MM.1S (cell line): ENCODE measurements around the gene FHIT.
"Not testable (repeated sequence)": the region's sequence is repeated elsewhere in the genome, so short reads cannot be mapped to it uniquely, and the experiment has no call there.

Source experiments
- DNase-seq: peaks from one replicate; pipeline ENCODE4 v3.0.0-alpha.2; 2015
- H2AFZ ChIP-seq: fragments of 300-600 bp; sonication (generic); 2 replicates; pipeline ENCODE4 v1.6.0; 2016; ENCODE audit warnings: antibody characterized with exemption, low read length
- H3F3A ChIP-seq: fragments of 300-600 bp; sonication (generic); 2 replicates; pipeline ENCODE4 v1.6.1; 2016; ENCODE audit warnings: mild to moderate bottlenecking, antibody characterized with exemption, low read length, moderate library complexity, mixed read lengths; ENCODE audit not compliant: insufficient read depth
- H3K27ac ChIP-seq: fragments of 300-600 bp; sonication (generic); 2 replicates; pipeline ENCODE4 v1.5.1; 2016; ENCODE audit warnings: mild to moderate bottlenecking, low read length
- H3K27me3 ChIP-seq: fragments of 300-600 bp; sonication (generic); replicated peaks from 2 replicates; pipeline ENCODE4 v1.6.0; 2016; ENCODE audit warnings: low read length; ENCODE audit not compliant: insufficient read depth
- H3K36me3 ChIP-seq: fragments of 300-600 bp; sonication (generic); replicated peaks from 2 replicates; pipeline ENCODE4 v1.6.1; 2016; ENCODE audit warnings: mild to moderate bottlenecking, low read length, mixed read lengths; ENCODE audit not compliant: insufficient read depth
- H3K4me1 ChIP-seq: fragments of 300-600 bp; sonication (generic); 2 replicates; pipeline ENCODE4 v1.6.1; 2016; ENCODE audit warnings: low read length, mixed read lengths
- H3K4me2 ChIP-seq: fragments of 300-600 bp; sonication (generic); 2 replicates; pipeline ENCODE4 v1.6.0; 2016; ENCODE audit warnings: low read depth, low read length
- H3K4me3 ChIP-seq: fragments of 300-600 bp; sonication (generic); 2 replicates; pipeline ENCODE4 v1.5.1; 2016; ENCODE audit warnings: low read length, mixed read lengths
- H3K79me2 ChIP-seq: fragments of 300-600 bp; sonication (generic); 2 replicates; pipeline ENCODE4 v1.6.1; 2016; ENCODE audit warnings: mixed run types, low read length, mixed read lengths
- H3K9ac ChIP-seq: fragments of 300-600 bp; sonication (generic); 2 replicates; pipeline ENCODE4 v1.6.1; 2016; ENCODE audit warnings: low read length, mixed read lengths
- H3K9me2 ChIP-seq: fragments of 300-600 bp; sonication (generic); replicated peaks from 2 replicates; pipeline ENCODE4 v1.6.1; 2016; ENCODE audit warnings: mild to moderate bottlenecking, low read length, mixed read lengths; ENCODE audit not compliant: insufficient read depth
- H3K9me3 ChIP-seq: fragments of 300-600 bp; sonication (generic); replicated peaks from 2 replicates; pipeline ENCODE4 v1.6.1; 2016; ENCODE audit warnings: mild to moderate bottlenecking, low read length, mixed read lengths; ENCODE audit not compliant: insufficient read depth
- H4K20me1 ChIP-seq: fragments of 300-600 bp; sonication (generic); 2 replicates; pipeline ENCODE4 v1.6.1; 2016; ENCODE audit warnings: mild to moderate bottlenecking, low read length, moderate library complexity, mixed read lengths; ENCODE audit not compliant: insufficient read depth
- CTCF ChIP-seq: fragments of 300-600 bp; sonication (generic); IDR thresholded peaks from 2 replicates; pipeline ENCODE4 v1.5.1; 2016; ENCODE audit warnings: antibody characterized with exemption, low read length, mixed read lengths
- EZH2 ChIP-seq: fragments of 300-600 bp; sonication (generic); optimal IDR thresholded peaks from 2 replicates; pipeline ENCODE3; 2017; ENCODE audit warnings: low read depth, mild to moderate bottlenecking, antibody characterized with exemption, low read length, mixed read lengths
- EZH2phosphoT487 ChIP-seq: fragments of 300-600 bp; sonication (generic); IDR thresholded peaks from 2 replicates; pipeline ENCODE4 v1.6.1; 2018; ENCODE audit warnings: antibody characterized with exemption, low read length

The FHIT gene

GRCh38 chr3:60673123-60673522, 578.1 kb downstream of the FHIT start:
- DNase-seq = no peak
- H3K4me1 ChIP-seq = no peaks in the 10 kb centered on the region
- H3K9me2 ChIP-seq = no peaks in the 10 kb centered on the region
- no peak overlapping the region for H2AFZ ChIP-seq
- H3K4me3 ChIP-seq = no peak overlapping the region
- H3K36me3 ChIP-seq = no peaks in the 10 kb centered on the region
- H3K79me2 ChIP-seq = no peaks in the 10 kb centered on the region
- H3K27ac ChIP-seq = no peak overlapping the region
- no peak for TF ChIP-seq EZH2
- no peak for TF ChIP-seq EZH2phosphoT487
- TF ChIP-seq CTCF = no peak
- no peaks in the 10 kb centered on the region for H3F3A ChIP-seq
- H4K20me1 ChIP-seq = no peaks in the 10 kb centered on the region
- no peak overlapping the region for H3K4me2 ChIP-seq
- no peaks in the 10 kb centered on the region for H3K27me3 ChIP-seq
- no peak overlapping the region for H3K9ac ChIP-seq
- no peaks in the 10 kb centered on the region for H3K9me3 ChIP-seq

GRCh38 chr3:60672337-60672736, 578.9 kb downstream of the FHIT start:
- H4K20me1 ChIP-seq, H3K4me1 ChIP-seq, H3K9ac ChIP-seq, H3K36me3 ChIP-seq, H3K27me3 ChIP-seq, H3K4me3 ChIP-seq, H3K27ac ChIP-seq, H2AFZ ChIP-seq, H3K79me2 ChIP-seq, DNase-seq, H3K9me2 ChIP-seq, H3K9me3 ChIP-seq, H3F3A ChIP-seq, H3K4me2 ChIP-seq: not testable (repeated sequence)

- H3K9me2 ChIP-seq = 0 out of 2 replicates have a peak, but pooled peaks cover 3% of the 10 kb centered on the region
- no peaks in the 10 kb centered on the region for H3K9me3 ChIP-seq
- H2AFZ ChIP-seq = no peak overlapping the region
- no peak overlapping the region for H3K4me3 ChIP-seq
- no peaks in the 10 kb centered on the region for H3K36me3 ChIP-seq
- TF ChIP-seq EZH2phosphoT487 (no peak), EZH2 (no peak), CTCF (no peak)
- H3K4me1 ChIP-seq = no peaks in the 10 kb centered on the region
- no peaks in the 10 kb centered on the region for H3K27me3 ChIP-seq
- no peaks in the 10 kb centered on the region for H3F3A ChIP-seq
- no peak overlapping the region for H3K9ac ChIP-seq
- H3K4me2 ChIP-seq = no peak overlapping the region
- H3K79me2 ChIP-seq = no peaks in the 10 kb centered on the region
- DNase-seq = no peak
- no peaks in the 10 kb centered on the region for H4K20me1 ChIP-seq
- H3K27ac ChIP-seq = no peak overlapping the region
Observed at GRCh38 chr3:60669636-60670035, 581.6 kb downstream of the FHIT start.

- Histone ChIP-seq H3K4me3 (no peak overlapping the region), H3K9me2 (0 out of 2 replicates have a peak, but pooled peaks cover 5% of the 10 kb centered on the region), H4K20me1 (no peaks in the 10 kb centered on the region), H3K79me2 (no peaks in the 10 kb centered on the region), H2AFZ (no peak overlapping the region), H3K4me1 (0 out of 2 replicates have a peak, but pooled peaks cover 4% of the 10 kb centered on the region), H3K36me3 (no peaks in the 10 kb centered on the region), H3K9ac (no peak overlapping the region), H3F3A (no peaks in the 10 kb centered on the region; the same call in 1 of the 2 replicates), H3K27me3 (no peaks in the 10 kb centered on the region), H3K27ac (no peak overlapping the region), H3K4me2 (no peak overlapping the region), H3K9me3 (no peaks in the 10 kb centered on the region)
- DNase-seq = no peak
- TF ChIP-seq EZH2phosphoT487 (no peak), EZH2 (no peak), CTCF (no peak)
Observed at GRCh38 chr3:60660026-60660425, 591.2 kb downstream of the FHIT start.
